Upper lobe of left lung (tissue), 6 donors: ENCODE results near the gene IZUMO1. TPM values are rescaled to one million over a fixed set of nuclear protein-coding genes. Genes with fewer than 3 reads are reported as not detected.

Experiments used
- ATAC-seq, 2 donors: fragments of 200-7000 bp; cut with Tn5 transposase; one replicate each; pipeline ENCODE4 v1.9.1; 2022; ENCODE audit warnings: mild to moderate bottlenecking in 2 of 2, moderate library complexity in 2 of 2; ENCODE audit not compliant: low FRiP score in 2 of 2
- DNase-seq, 2 donors: peaks; one replicate each; pipeline ENCODE4 v3.0.0-alpha.2; 2019 to 2020
- H3K27ac ChIP-seq, 4 donors: fragments of 200-600 bp; sonication (generic); one replicate each; pipeline ENCODE4 v1.5.1; 2016 to 2019
- H3K27me3 ChIP-seq, 4 donors: fragments of 200-600 bp; sonication (generic); one replicate each; pipeline ENCODE4 v1.5.1; 2017 to 2019
- H3K36me3 ChIP-seq, 4 donors: fragments of 200-600 bp; sonication (generic); one replicate each; pipeline ENCODE4 v1.5.1; 2016 to 2019
- H3K4me1 ChIP-seq, 4 donors: fragments of 200-600 bp; sonication (generic); one replicate each; pipeline ENCODE4 v1.5.1; 2018 to 2019
- H3K4me3 ChIP-seq, 4 donors: fragments of 200-600 bp; sonication (generic); one replicate each; pipeline ENCODE4 v1.5.1; 2017 to 2019; ENCODE audit warnings: mild to moderate bottlenecking in 2 of 4, moderate library complexity in 1 of 4
- H3K9me3 ChIP-seq, 4 donors: fragments of 200-600 bp; sonication (generic); one replicate each; pipeline ENCODE4 v1.5.1; 2018 to 2019
- EP300 ChIP-seq, 4 donors: sonication (generic); formaldehyde crosslinking; IDR thresholded peaks; one replicate each; pipeline ENCODE4 v1.5.1; 2017; ENCODE audit warnings: antibody characterized with exemption in 4 of 4, control low read depth in 2 of 4
- POLR2A ChIP-seq, 4 donors: fragments of 450-650 bp; IDR thresholded peaks; one replicate each; pipeline ENCODE4 v1.5.1; 2016 to 2017; ENCODE audit warnings: antibody characterized with exemption in 4 of 4, mild to moderate bottlenecking in 2 of 4
- POLR2AphosphoS5 ChIP-seq, 2 donors: sonication (generic); formaldehyde crosslinking; IDR thresholded peaks; one replicate each; pipeline ENCODE4 v1.5.1; 2017; ENCODE audit warnings: antibody characterized with exemption in 2 of 2
- WGBS, 2 donors: methylation state at CpG; one replicate each; pipeline ENCODE4 v1.1.5; 2017 to 2018; 5-methylcytosine and 5-hydroxymethylcytosine counted together
- total RNA-seq, 6 donors: library from RNA; depleted of rRNA in 4 of 6; stranded (reverse); fragments of >200 nt in 4 of 6; gene quantifications; one replicate each; pipeline versions ENCODE4 v1.1.0 to v1.2.1, GENCODE V29; 2016 to 2021
- TF ChIP-seq, protein P1 (sequence below), 6 experiments: fragments of 450-650 bp in 4 of 6; fragments of 200-600 bp in 2 of 6; sonication (generic) in 2 of 6; IDR thresholded peaks; one replicate each; pipeline ENCODE4 v1.5.1; 2016 to 2019; ENCODE audit warnings: antibody characterized with exemption in 6 of 6
- donor health status: DM: no; HTN: no; CAD: no; lungs with moderate emphysema.
- donor health status: DM: no; HTN: yes; CAD: no; lungs with severe emphysema.

The IZUMO1 gene
- total RNA-seq, 6 donors from 2014 or later, result 1.4 to 4.2 (median 2.5) TPM; not detected in 1

DNA sequence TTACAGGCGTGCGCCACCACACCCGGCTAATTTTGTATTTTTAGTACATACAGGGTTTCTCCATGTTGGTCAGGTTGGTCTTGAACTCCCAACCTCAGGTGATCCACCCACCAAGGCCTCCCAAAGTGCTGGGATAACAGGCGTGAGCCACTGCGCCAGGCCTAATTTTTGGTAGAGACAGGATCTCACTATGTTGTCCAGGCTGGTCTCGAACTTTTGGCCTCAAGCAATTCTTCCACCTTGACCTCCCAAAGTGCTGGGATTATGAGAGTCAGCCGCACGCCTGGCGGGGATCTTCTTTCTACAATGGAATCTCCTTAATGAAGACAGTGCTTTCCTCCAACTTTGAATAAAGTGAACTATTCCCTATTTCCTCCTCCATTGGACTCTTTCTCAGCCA is 12.1 kb downstream of the IZUMO1 start:
- peaks cover 6 to 31% (median 10%) of the 10 kb centered on the region in 4 donors for H3K4me1 ChIP-seq
- WGBS, 2 donors, result 98% methylated on average over 9 of the region's 9 CpGs
- H3K9me3 ChIP-seq, result no peaks in the 10 kb centered on the region
- TF ChIP-seq, protein P1, sequence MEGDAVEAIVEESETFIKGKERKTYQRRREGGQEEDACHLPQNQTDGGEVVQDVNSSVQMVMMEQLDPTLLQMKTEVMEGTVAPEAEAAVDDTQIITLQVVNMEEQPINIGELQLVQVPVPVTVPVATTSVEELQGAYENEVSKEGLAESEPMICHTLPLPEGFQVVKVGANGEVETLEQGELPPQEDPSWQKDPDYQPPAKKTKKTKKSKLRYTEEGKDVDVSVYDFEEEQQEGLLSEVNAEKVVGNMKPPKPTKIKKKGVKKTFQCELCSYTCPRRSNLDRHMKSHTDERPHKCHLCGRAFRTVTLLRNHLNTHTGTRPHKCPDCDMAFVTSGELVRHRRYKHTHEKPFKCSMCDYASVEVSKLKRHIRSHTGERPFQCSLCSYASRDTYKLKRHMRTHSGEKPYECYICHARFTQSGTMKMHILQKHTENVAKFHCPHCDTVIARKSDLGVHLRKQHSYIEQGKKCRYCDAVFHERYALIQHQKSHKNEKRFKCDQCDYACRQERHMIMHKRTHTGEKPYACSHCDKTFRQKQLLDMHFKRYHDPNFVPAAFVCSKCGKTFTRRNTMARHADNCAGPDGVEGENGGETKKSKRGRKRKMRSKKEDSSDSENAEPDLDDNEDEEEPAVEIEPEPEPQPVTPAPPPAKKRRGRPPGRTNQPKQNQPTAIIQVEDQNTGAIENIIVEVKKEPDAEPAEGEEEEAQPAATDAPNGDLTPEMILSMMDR (IDR thresholded peaks at IDR 0.05), result no peak
- TF ChIP-seq EP300 (IDR thresholded peaks at IDR 0.05) (no peak), POLR2A (IDR thresholded peaks at IDR 0.05) (no peak), POLR2AphosphoS5 (IDR thresholded peaks at IDR 0.05) (no peak)
- peak overlapping the region in 1 of 4 donors; percentile 28 for H3K4me3 ChIP-seq
- no peak overlapping the region for H3K27ac ChIP-seq
- no peak for DNase-seq
- ATAC-seq, result no peak
- peaks cover 0 to 39% (median 0%) of the 10 kb centered on the region in 4 donors for H3K36me3 ChIP-seq
- H3K27me3 ChIP-seq, result peaks cover 0 to 9% (median 0%) of the 10 kb centered on the region in 4 donors

DNA sequence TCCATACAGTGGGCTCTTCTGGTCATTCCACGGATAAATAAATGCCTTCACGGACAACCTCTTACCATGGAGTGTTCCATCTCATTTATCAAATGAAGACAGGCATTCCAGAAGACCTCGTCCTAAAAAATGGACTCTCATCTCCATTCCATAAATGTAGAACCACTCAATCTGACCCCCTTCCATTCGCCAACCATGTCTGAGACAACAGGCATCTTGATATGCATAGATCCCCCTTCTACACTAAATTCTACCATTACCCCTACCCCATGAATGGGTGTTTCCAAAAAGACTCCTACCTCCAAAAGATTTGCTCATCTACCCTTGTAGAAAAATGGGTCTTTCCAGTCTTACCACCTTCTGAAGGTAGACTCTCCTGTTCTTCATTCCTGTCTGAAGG is 15.3 kb downstream of the IZUMO1 start:
- ATAC-seq, result no peak
- 87 to 89% methylated on average over 4 of the region's 4 CpGs for WGBS, 2 donors
- no peaks in the 10 kb centered on the region for H3K27me3 ChIP-seq

DNA sequence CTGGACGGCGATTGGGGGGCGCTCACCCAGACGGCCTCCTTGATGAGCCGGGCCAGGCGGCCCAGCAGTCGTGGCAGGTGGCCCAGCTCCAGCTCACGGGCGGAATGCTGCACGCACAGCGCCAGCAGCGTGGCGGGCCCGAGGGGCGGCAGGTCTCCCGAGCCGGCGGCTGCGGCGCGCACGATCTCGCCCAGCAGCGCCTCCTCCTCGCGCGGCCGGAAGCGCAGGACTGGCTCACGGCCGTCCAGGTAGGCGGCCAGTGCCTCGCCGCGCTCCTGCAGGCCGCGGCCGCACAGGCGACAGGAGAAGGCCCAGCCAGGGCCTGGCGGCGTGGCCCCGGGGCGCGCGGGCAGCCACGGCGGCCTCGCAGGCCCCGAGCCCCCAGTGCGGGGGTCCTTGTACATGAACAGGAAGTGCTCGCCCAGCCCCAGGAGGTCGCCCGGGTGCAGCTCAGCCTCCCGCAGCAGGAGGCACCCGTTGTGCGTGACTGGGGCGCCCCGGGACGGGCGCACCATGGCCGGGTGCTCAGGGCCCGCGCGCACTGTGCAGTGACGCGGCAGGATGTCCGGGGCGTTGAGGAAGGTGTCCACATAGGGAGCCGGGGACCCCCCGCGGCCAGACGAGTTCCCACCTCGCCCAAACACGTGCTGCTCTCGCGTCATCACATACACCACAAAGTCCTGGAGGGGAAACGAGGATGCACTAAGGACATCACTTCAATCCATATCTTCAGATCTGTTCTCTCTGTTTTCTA is 17.6 kb downstream of the IZUMO1 start:
- H3K9me3 ChIP-seq, result peaks cover 0 to 5% (median 0%) of the 10 kb centered on the region in 4 donors
- H3K27ac ChIP-seq, result peak overlapping the region in 2 of 4 donors; percentile 31 to 37
- H3K4me1 ChIP-seq, result peaks cover 17 to 29% (median 24%) of the 10 kb centered on the region in 4 donors
- peak overlapping the region in 2 of 4 donors; percentile 10 to 21 for H3K4me3 ChIP-seq
- no peak for TF ChIP-seq POLR2AphosphoS5 (IDR thresholded peaks at IDR 0.05)
- TF ChIP-seq, protein P1 (IDR thresholded peaks at IDR 0.05), result peak in 1 of 6 experiments; percentile 5
- H3K27me3 ChIP-seq, result no peaks in the 10 kb centered on the region
- peaks cover 0 to 55% (median 3%) of the 10 kb centered on the region in 4 donors for H3K36me3 ChIP-seq
- WGBS, 2 donors, result 70 to 79% methylated on average over 35 to 47 of the region's 77 CpGs
- peak in 1 of 2 donors; percentile 84 for DNase-seq
- ATAC-seq, result peak in 1 of 2 donors; percentile 30

More for the DNA sequence above, 15.3 kb downstream of the IZUMO1 start:
- Histone ChIP-seq H3K4me1 (peaks cover 4 to 8% (median 7%) of the 10 kb centered on the region in 4 donors), H3K36me3 (peaks cover 0 to 54% (median 3%) of the 10 kb centered on the region in 4 donors), H3K27ac (no peak overlapping the region), H3K9me3 (no peaks in the 10 kb centered on the region), H3K4me3 (no peak overlapping the region)
- DNase-seq, result no peak
- TF ChIP-seq EP300 (IDR thresholded peaks at IDR 0.05), result no peak
- TF ChIP-seq, protein P1 (IDR thresholded peaks at IDR 0.05), result no peak

DNA sequence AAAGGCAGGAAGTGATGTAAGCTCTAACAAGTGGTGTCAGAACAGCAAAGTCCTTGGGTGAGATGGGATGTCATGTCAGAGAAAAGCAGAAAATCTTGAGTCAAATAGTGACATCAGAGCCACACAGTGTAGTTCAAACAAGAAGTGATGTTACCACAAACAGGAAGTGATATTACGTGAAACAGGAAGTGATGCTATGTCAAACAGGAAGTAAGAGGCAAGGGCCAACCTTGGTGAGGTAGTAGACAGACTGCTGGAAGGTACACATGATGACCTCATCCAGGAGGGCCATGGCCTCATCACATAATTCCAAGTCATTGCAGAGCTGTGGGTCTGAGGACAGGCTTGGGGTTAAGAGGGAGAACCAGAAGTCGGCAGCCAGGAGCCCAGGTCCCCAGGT is 20.2 kb downstream of the IZUMO1 start:
- TF ChIP-seq EP300 (IDR thresholded peaks at IDR 0.05) (no peak), POLR2AphosphoS5 (IDR thresholded peaks at IDR 0.05) (peak in 1 of 2 donors; percentile 74)
- TF ChIP-seq, protein P1 (IDR thresholded peaks at IDR 0.05), result no peak
- H3K27ac ChIP-seq, result peak overlapping the region; percentile 78 to 91 (median 84)
- no peaks in the 10 kb centered on the region for H3K27me3 ChIP-seq
- peaks cover 0 to 5% (median 0%) of the 10 kb centered on the region in 4 donors for H3K9me3 ChIP-seq
- H3K36me3 ChIP-seq, result peaks cover 0 to 45% (median 3%) of the 10 kb centered on the region in 4 donors
- no peak for DNase-seq
- WGBS, 2 donors, result 57 to 64% methylated on average over 2 of the region's 2 CpGs
- no peak overlapping the region for H3K4me3 ChIP-seq
- peaks cover 22 to 51% (median 38%) of the 10 kb centered on the region in 4 donors for H3K4me1 ChIP-seq
- ATAC-seq, result no peak
